AG09309 (cell line): ENCODE data around the gene UBR1.
"Not testable (repeated sequence)": the region's sequence is repeated elsewhere in the genome, so short reads cannot be mapped to it uniquely, and the experiment has no call there.

Experiments used
- DNase-seq: peaks from one replicate; pipeline ENCODE4 v3.0.0-alpha.2; 2010; ENCODE audit warnings: low read depth
- H3K4me3 ChIP-seq: 2 replicates; pipeline ENCODE4 v1.5.1; 2011; ENCODE audit warnings: mild to moderate bottlenecking, low read depth, low read length, moderate library complexity; ENCODE audit not compliant: control insufficient read depth
- CTCF ChIP-seq: IDR thresholded peaks from 2 replicates; pipeline ENCODE4 v1.5.1; 2011; ENCODE audit warnings: mild to moderate bottlenecking, low read depth, low read length, inconsistent platforms; ENCODE audit not compliant: insufficient read depth, control insufficient read depth; ENCODE audit errors: missing control alignments

Gene UBR1

GRCh38 chr15:43143203-43143941 lies 37.5 kb upstream of the UBR1 start:
- no peak for DNase-seq
- H3K4me3 ChIP-seq, result no peak overlapping the region
- no peak for TF ChIP-seq CTCF

GRCh38 chr15:43135351-43135750 lies 29.5 kb upstream of the UBR1 start:
- no peak overlapping the region for H3K4me3 ChIP-seq
- no peak for DNase-seq
- TF ChIP-seq CTCF, result no peak

GRCh38 chr15:43134157-43134635 lies 28.4 kb upstream of the UBR1 start:
- no peak for DNase-seq
- H3K4me3 ChIP-seq, result peak overlapping the region; percentile 72
- no peak for TF ChIP-seq CTCF

- DNase-seq, result peak; percentile 1
- peak within 1 kb of the TSS; percentile 72 for H3K4me3 ChIP-seq
- TF ChIP-seq CTCF, result no peak
Measured at GRCh38 chr15:43133430-43134156, 27.8 kb upstream of the UBR1 start, which contains the start of gene TMEM62. Gene TMEM62, plus strand, starts transcription at chr15:43133586. Its CDS starts 217 bp downstream, at chr15:43133803.

GRCh38 chr15:43132830-43133429 lies 27.1 kb upstream of the UBR1 start:
- TF ChIP-seq CTCF, result no peak
- H3K4me3 ChIP-seq, result peak overlapping the region; percentile 72
- DNase-seq, result no peak

- no peak for DNase-seq
- TF ChIP-seq CTCF, result no peak
- H3K4me3 ChIP-seq, result no peak overlapping the region
Measured at GRCh38 chr15:43128980-43129335, 23.1 kb upstream of the UBR1 start.

GRCh38 chr15:43128174-43128979 lies 22.5 kb upstream of the UBR1 start:
- not testable (repeated sequence) for H3K4me3 ChIP-seq, DNase-seq
